ENCODE measurements around the gene MYPOP. TPM values are rescaled to one million over a fixed set of nuclear protein-coding genes. Genes with fewer than 3 reads are reported as not detected.

MYPOP gene
- total and polyA plus RNA-seq, 3 donors from 2014 or later, result 9.4 to 11.1 (median 9.5) TPM

DNA sequence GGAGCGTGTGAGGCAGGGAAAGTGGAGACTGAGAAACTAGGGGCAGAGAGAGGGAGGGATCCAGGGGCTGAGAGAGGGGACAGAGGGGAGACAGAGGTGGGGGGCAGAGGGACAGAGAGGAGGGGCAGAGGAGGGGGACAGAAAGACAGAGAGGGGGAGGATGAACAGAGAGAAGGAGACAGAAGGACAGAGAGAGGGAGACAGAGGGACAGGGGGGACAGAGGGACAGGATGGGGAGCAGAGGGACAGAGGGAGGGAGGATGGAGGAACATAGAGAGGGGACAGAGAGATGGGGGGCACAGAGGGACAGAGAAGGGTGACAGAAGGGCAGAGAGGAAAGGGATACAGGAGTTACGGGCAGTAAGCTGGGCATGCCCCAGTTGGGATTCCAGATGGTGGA lies 26.8 kb upstream of the MYPOP start:
- no peaks in the 10 kb centered on the region for H3K9me3 ChIP-seq
- H3K27ac ChIP-seq, result no peak overlapping the region
- TF ChIP-seq, protein P1, sequence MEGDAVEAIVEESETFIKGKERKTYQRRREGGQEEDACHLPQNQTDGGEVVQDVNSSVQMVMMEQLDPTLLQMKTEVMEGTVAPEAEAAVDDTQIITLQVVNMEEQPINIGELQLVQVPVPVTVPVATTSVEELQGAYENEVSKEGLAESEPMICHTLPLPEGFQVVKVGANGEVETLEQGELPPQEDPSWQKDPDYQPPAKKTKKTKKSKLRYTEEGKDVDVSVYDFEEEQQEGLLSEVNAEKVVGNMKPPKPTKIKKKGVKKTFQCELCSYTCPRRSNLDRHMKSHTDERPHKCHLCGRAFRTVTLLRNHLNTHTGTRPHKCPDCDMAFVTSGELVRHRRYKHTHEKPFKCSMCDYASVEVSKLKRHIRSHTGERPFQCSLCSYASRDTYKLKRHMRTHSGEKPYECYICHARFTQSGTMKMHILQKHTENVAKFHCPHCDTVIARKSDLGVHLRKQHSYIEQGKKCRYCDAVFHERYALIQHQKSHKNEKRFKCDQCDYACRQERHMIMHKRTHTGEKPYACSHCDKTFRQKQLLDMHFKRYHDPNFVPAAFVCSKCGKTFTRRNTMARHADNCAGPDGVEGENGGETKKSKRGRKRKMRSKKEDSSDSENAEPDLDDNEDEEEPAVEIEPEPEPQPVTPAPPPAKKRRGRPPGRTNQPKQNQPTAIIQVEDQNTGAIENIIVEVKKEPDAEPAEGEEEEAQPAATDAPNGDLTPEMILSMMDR (IDR thresholded peaks at IDR 0.05), result no peak
- TF ChIP-seq POLR2A (IDR thresholded peaks at IDR 0.05), result no peak
- 80 to 84% methylated on average over 2 of the region's 2 CpGs for WGBS, 2 donors
- no peak overlapping the region for H3K4me3 ChIP-seq
- H3K4me1 ChIP-seq, result no peaks in the 10 kb centered on the region
- intact Hi-C loops (cut with DNase I; ENCODE audit: low total_unique reads), result no loop called here
- DNase-seq, result no peak
- no peaks in the 10 kb centered on the region for H3K36me3 ChIP-seq (ENCODE audit: low read depth, missing control alignments)
- H3K27me3 ChIP-seq, result no peaks in the 10 kb centered on the region

- Histone ChIP-seq H3K4me3 (no peak overlapping the region), H3K36me3 (ENCODE audit: low read depth, missing control alignments) (no peaks in the 10 kb centered on the region), H3K4me1 (no peaks in the 10 kb centered on the region), H3K27ac (no peak overlapping the region), H3K27me3 (no peaks in the 10 kb centered on the region), H3K9me3 (no peaks in the 10 kb centered on the region)
- DNase-seq, result peak; percentile 96
- intact Hi-C loops (cut with DNase I; ENCODE audit: low total_unique reads), result no loop called here
- 7 to 9% methylated on average over 28 to 29 of the region's 33 CpGs for WGBS, 2 donors
- TF ChIP-seq POLR2A (IDR thresholded peaks at IDR 0.05), result no peak
- TF ChIP-seq, protein P1 (IDR thresholded peaks at IDR 0.05), result no peak
Observed at GRCh38 chr19:45927565-45928261, 25.3 kb upstream of the MYPOP start.

GRCh38 chr19:45924891-45925447 lies 22.6 kb upstream of the MYPOP start:
- H3K4me1 ChIP-seq, result no peaks in the 10 kb centered on the region
- no peaks in the 10 kb centered on the region for H3K36me3 ChIP-seq (ENCODE audit: low read depth, missing control alignments)
- no peak for DNase-seq
- H3K9me3 ChIP-seq, result no peaks in the 10 kb centered on the region
- WGBS, 2 donors, result 69 to 88% methylated on average over 6 of the region's 6 CpGs
- intact Hi-C loops (cut with DNase I; ENCODE audit: low total_unique reads), result no loop called here
- TF ChIP-seq, protein P1 (IDR thresholded peaks at IDR 0.05), result no peak
- no peak for TF ChIP-seq POLR2A (IDR thresholded peaks at IDR 0.05)
- H3K4me3 ChIP-seq, result no peak overlapping the region
- H3K27ac ChIP-seq, result no peak overlapping the region
- H3K27me3 ChIP-seq, result no peaks in the 10 kb centered on the region

GRCh38 chr19:45922281-45922680 lies 19.9 kb upstream of the MYPOP start:
- DNase-seq, result no peak
- WGBS, 2 donors, result 66% methylated on average over 9 of the region's 9 CpGs
- Histone ChIP-seq H3K36me3 (ENCODE audit: low read depth, missing control alignments) (no peaks in the 10 kb centered on the region), H3K4me1 (no peaks in the 10 kb centered on the region), H3K27me3 (no peaks in the 10 kb centered on the region), H3K27ac (no peak overlapping the region), H3K9me3 (no peaks in the 10 kb centered on the region), H3K4me3 (no peak overlapping the region)
- no peak for TF ChIP-seq POLR2A (IDR thresholded peaks at IDR 0.05)
- TF ChIP-seq, protein P1 (IDR thresholded peaks at IDR 0.05), result no peak
- intact Hi-C loops (cut with DNase I; ENCODE audit: low total_unique reads), result no loop called here

DNA sequence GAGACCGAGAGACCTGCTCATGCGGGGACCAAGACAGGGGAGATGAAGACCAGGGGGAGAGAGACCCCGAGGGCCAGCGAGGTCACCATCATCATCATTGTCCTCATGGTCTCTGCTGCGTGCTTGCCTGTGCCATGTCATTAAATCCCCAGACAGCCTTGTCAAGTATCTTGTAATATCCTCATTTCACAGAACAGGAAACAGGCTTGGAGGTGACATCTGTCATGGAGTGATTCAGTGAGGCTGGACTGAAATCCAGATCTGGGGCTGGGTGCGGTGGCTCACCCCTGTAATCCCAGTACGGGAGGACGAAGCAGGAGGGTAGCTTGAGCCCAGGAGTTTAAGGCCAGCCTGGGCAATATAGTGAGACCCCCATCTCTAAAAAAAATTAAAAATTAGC lies 18.0 kb upstream of the MYPOP start:
- no peak for TF ChIP-seq POLR2A (IDR thresholded peaks at IDR 0.05)
- TF ChIP-seq, protein P1 (IDR thresholded peaks at IDR 0.05), result no peak
- no peak overlapping the region for H3K4me3 ChIP-seq
- 45 to 59% methylated on average over 8 of the region's 8 CpGs for WGBS, 2 donors
- H3K9me3 ChIP-seq, result no peaks in the 10 kb centered on the region
- no peaks in the 10 kb centered on the region for H3K27me3 ChIP-seq
- no peak for DNase-seq
- intact Hi-C loops (cut with DNase I; ENCODE audit: low total_unique reads), result no loop called here
- H3K27ac ChIP-seq, result no peak overlapping the region
- H3K4me1 ChIP-seq, result no peaks in the 10 kb centered on the region
- H3K36me3 ChIP-seq (ENCODE audit: low read depth, missing control alignments), result no peaks in the 10 kb centered on the region

Data from testis (tissue), 3 donors.